ENCODE measurements around the gene SGMS1.
"Not testable (repeated sequence)": the region's sequence is repeated elsewhere in the genome, so short reads cannot be mapped to it uniquely, and the experiment has no call there.

- TF ChIP-seq EZH2 (IDR thresholded peaks at IDR 0.05; ENCODE audit: low read depth, unreplicated experiment): not testable (repeated sequence)
- TF ChIP-seq CTCF (conservative IDR thresholded peaks at IDR 0.05; ENCODE audit: low read depth in 2 of 2): peak in 1 of 2 experiments; percentile 37; a peak in 2 of 4 replicates
- TF ChIP-seq, protein P1, sequence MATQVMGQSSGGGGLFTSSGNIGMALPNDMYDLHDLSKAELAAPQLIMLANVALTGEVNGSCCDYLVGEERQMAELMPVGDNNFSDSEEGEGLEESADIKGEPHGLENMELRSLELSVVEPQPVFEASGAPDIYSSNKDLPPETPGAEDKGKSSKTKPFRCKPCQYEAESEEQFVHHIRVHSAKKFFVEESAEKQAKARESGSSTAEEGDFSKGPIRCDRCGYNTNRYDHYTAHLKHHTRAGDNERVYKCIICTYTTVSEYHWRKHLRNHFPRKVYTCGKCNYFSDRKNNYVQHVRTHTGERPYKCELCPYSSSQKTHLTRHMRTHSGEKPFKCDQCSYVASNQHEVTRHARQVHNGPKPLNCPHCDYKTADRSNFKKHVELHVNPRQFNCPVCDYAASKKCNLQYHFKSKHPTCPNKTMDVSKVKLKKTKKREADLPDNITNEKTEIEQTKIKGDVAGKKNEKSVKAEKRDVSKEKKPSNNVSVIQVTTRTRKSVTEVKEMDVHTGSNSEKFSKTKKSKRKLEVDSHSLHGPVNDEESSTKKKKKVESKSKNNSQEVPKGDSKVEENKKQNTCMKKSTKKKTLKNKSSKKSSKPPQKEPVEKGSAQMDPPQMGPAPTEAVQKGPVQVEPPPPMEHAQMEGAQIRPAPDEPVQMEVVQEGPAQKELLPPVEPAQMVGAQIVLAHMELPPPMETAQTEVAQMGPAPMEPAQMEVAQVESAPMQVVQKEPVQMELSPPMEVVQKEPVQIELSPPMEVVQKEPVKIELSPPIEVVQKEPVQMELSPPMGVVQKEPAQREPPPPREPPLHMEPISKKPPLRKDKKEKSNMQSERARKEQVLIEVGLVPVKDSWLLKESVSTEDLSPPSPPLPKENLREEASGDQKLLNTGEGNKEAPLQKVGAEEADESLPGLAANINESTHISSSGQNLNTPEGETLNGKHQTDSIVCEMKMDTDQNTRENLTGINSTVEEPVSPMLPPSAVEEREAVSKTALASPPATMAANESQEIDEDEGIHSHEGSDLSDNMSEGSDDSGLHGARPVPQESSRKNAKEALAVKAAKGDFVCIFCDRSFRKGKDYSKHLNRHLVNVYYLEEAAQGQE (IDR thresholded peaks at IDR 0.05; ENCODE audit: unreplicated experiment): not testable (repeated sequence)
Observed at GRCh38 chr10:50659865-50660730, 36.3 kb upstream of the SGMS1 start.
